Activated CD8-positive, alpha-beta T cell treated with anti-CD3 and anti-CD28 coated beads for 36 hours (primary cell): ENCODE data around the gene OR2T34. TPM values are rescaled to one million over a fixed set of nuclear protein-coding genes. Genes with fewer than 3 reads are reported as not detected.

ENCODE experiments used
- ATAC-seq: fragments of 200-7000 bp; cut with Tn5 transposase; one replicate; pipeline ENCODE4 v1.10.0; 2021; ENCODE audit warnings: mild to moderate bottlenecking, moderate library complexity
- CTCF ChIA-PET: fragments of 350-600 bp; sonication (Branson Sonifier 250); formaldehyde crosslinking; loops from one replicate; lab custom pipeline; 2021; ENCODE audit warnings: antibody characterized with exemption; lab: Charles Lee
- POLR2A ChIA-PET: fragments of 350-600 bp; sonication (Branson Sonifier 250); formaldehyde crosslinking; loops from one replicate; lab custom pipeline; 2021; ENCODE audit warnings: antibody characterized with exemption; lab: Charles Lee
- DNase-seq: peaks from one replicate; pipeline ENCODE4 v3.0.0-alpha.2; 2020
- H3K27ac Mint-ChIP-seq: one replicate; pipeline ENCODE4 v1.8.0; 2021; ENCODE audit warnings: mild to moderate bottlenecking, mixed read lengths
- H3K27me3 Mint-ChIP-seq: one replicate; pipeline ENCODE4 v1.8.0; 2021; ENCODE audit warnings: mixed read lengths
- H3K36me3 Mint-ChIP-seq: one replicate; pipeline ENCODE4 v1.8.0; 2021; ENCODE audit warnings: low read depth, mixed read lengths
- H3K4me1 Mint-ChIP-seq: one replicate; pipeline ENCODE4 v1.8.0; 2021; ENCODE audit warnings: low read depth, mixed read lengths
- H3K4me3 Mint-ChIP-seq: one replicate; pipeline ENCODE4 v1.8.0; 2021; ENCODE audit warnings: mild to moderate bottlenecking, moderate library complexity, mixed read lengths
- H3K9me3 Mint-ChIP-seq: one replicate; pipeline ENCODE4 v1.8.0; 2021; ENCODE audit warnings: mixed read lengths
- CTCF ChIP-seq: fragments of 200-600 bp; IDR thresholded peaks from one replicate; pipeline ENCODE4 v1.8.0; 2022; ENCODE audit warnings: antibody characterized with exemption, mild to moderate bottlenecking
- intact Hi-C: fragments of 100-400 bp; cut with micrococcal nuclease; formaldehyde crosslinking; loops from one replicate; pipeline ENCODE4 v1.10.0; 2022
- total RNA-seq, 2 experiments: library from RNA; stranded (reverse); gene quantifications; one replicate each; pipeline ENCODE4 v1.2.3, GENCODE V29; 2021

OR2T34 gene
- total RNA-seq, 2 experiments from 2014 or later, result not detected

GRCh38 chr1:248613742-248614141 is 39.2 kb upstream of the OR2T34 start:
- ATAC-seq (peak; percentile 72), DNase-seq (no peak)
- no peaks in the 10 kb centered on the region for H3K36me3 Mint-ChIP-seq
- intact Hi-C loops, result no loop called here
- ChIA-PET CTCF (interaction anchor here (0.9 to 4.1 kb wide), 4 partner anchors 11 to 224 kb away, joined by 3 to 15 read pairs (median 4); partner anchors contain the start of gene ZNF672), POLR2A (no interaction called here)
- peaks cover 31% of the 10 kb centered on the region for H3K4me1 Mint-ChIP-seq
- H3K27me3 Mint-ChIP-seq, result no peaks in the 10 kb centered on the region
- no peak overlapping the region for H3K4me3 Mint-ChIP-seq
- peak overlapping the region; percentile 90 for H3K27ac Mint-ChIP-seq
- no peak for TF ChIP-seq CTCF
- peaks cover 2% of the 10 kb centered on the region for H3K9me3 Mint-ChIP-seq

GRCh38 chr1:248611883-248612414 is 37.4 kb upstream of the OR2T34 start:
- ChIA-PET POLR2A (no interaction called here), CTCF (interaction anchor here (1.1 to 4.1 kb wide), 3 partner anchors 74 to 208 kb away, joined by 3 to 15 read pairs (median 4); no protein-coding TSS in a partner anchor)
- peak; percentile 62 for DNase-seq
- no peak for TF ChIP-seq CTCF
- intact Hi-C loops, result no loop called here
- Mint-ChIP-seq H3K4me3 (no peak overlapping the region), H3K4me1 (peaks cover 29% of the 10 kb centered on the region), H3K27me3 (no peaks in the 10 kb centered on the region), H3K36me3 (no peaks in the 10 kb centered on the region), H3K27ac (peak overlapping the region; percentile 56), H3K9me3 (peaks cover 2% of the 10 kb centered on the region)
- peak; percentile 95 for ATAC-seq

GRCh38 chr1:248610301-248610700 is 35.7 kb upstream of the OR2T34 start:
- intact Hi-C loops, result no loop called here
- ChIA-PET POLR2A (no interaction called here), CTCF (no interaction called here)
- H3K4me3 Mint-ChIP-seq, result no peak overlapping the region
- no peaks in the 10 kb centered on the region for H3K27me3 Mint-ChIP-seq
- peak overlapping the region; percentile 35 for H3K27ac Mint-ChIP-seq
- no peak for TF ChIP-seq CTCF
- peaks cover 2% of the 10 kb centered on the region for H3K9me3 Mint-ChIP-seq
- DNase-seq (no peak), ATAC-seq (no peak)
- no peaks in the 10 kb centered on the region for H3K36me3 Mint-ChIP-seq
- H3K4me1 Mint-ChIP-seq, result peaks cover 31% of the 10 kb centered on the region

GRCh38 chr1:248599396-248599795 is 24.8 kb upstream of the OR2T34 start:
- TF ChIP-seq CTCF, result no peak
- no peak overlapping the region for H3K4me3 Mint-ChIP-seq

GRCh38 chr1:248597589-248597988 is 23.0 kb upstream of the OR2T34 start, which contains the start of gene OR2T10:
Gene OR2T10 (minus strand): TSS chr1:248597700. CDS start chr1:248593768, 3,932 bp downstream.
- no peaks in the 10 kb centered on the region for H3K36me3 Mint-ChIP-seq
- no peak for ATAC-seq
- H3K27ac Mint-ChIP-seq, result no peak within 1 kb of the TSS
- H3K9me3 Mint-ChIP-seq, result no peaks in the 10 kb centered on the region
- peaks cover 7% of the 10 kb centered on the region for H3K4me1 Mint-ChIP-seq
- no peaks in the 10 kb centered on the region for H3K27me3 Mint-ChIP-seq
- DNase-seq, result no peak
- intact Hi-C loops, result no loop called here
- ChIA-PET CTCF (no interaction called here), POLR2A (no interaction called here)
- no peak for TF ChIP-seq CTCF
- no peak within 1 kb of the TSS for H3K4me3 Mint-ChIP-seq

More at GRCh38 chr1:248599396-248599795, 24.8 kb upstream of the OR2T34 start:
- intact Hi-C loops, result no loop called here
- CTCF ChIA-PET, result no interaction called here
- no peaks in the 10 kb centered on the region for H3K27me3 Mint-ChIP-seq
- H3K4me1 Mint-ChIP-seq, result peaks cover 8% of the 10 kb centered on the region
- no peaks in the 10 kb centered on the region for H3K36me3 Mint-ChIP-seq
- POLR2A ChIA-PET, result no interaction called here
- H3K9me3 Mint-ChIP-seq, result no peaks in the 10 kb centered on the region
- ATAC-seq, result no peak
- DNase-seq, result no peak
- no peak overlapping the region for H3K27ac Mint-ChIP-seq
